Neural progenitor cell (in vitro differentiated cells): Measurements from ENCODE around the gene MEIS2. TPM values are rescaled to one million over a fixed set of nuclear protein-coding genes. Genes with fewer than 3 reads are reported as not detected.

ENCODE experiments used
- DNase-seq: peaks from one replicate; pipeline ENCODE4 v3.0.0-alpha.2; 2016; ENCODE audit warnings: low spot score
- H2AFZ ChIP-seq: fragments of 200-600 bp; sonication (generic); replicated peaks from 2 replicates; pipeline ENCODE4 v1.6.1; 2016; ENCODE audit warnings: antibody characterized with exemption
- H3F3A ChIP-seq: fragments of 200-600 bp; sonication (generic); 2 replicates; pipeline ENCODE4 v1.6.1; 2016; ENCODE audit warnings: antibody characterized with exemption, low read depth
- H3K27ac ChIP-seq: fragments of 200-600 bp; sonication (generic); 2 replicates; pipeline ENCODE4 v1.5.1; 2016; ENCODE audit warnings: mild to moderate bottlenecking
- H3K27me3 ChIP-seq: fragments of 200-600 bp; sonication (generic); 2 replicates; pipeline ENCODE4 v1.6.1; 2016; ENCODE audit warnings: mild to moderate bottlenecking, moderate library complexity
- H3K36me3 ChIP-seq: fragments of 200-600 bp; sonication (generic); 2 replicates; pipeline ENCODE4 v1.5.1; 2016
- H3K4me1 ChIP-seq: fragments of 200-600 bp; sonication (generic); 2 replicates; pipeline ENCODE4 v1.6.1; 2016; ENCODE audit warnings: mixed run types
- H3K4me2 ChIP-seq: fragments of 200-600 bp; sonication (generic); 2 replicates; pipeline ENCODE4 v1.6.1; 2016
- H3K4me3 ChIP-seq: fragments of 200-600 bp; sonication (generic); 2 replicates; pipeline ENCODE4 v1.5.1; 2016
- H3K79me2 ChIP-seq: fragments of 200-600 bp; sonication (generic); 2 replicates; pipeline ENCODE4 v1.6.1; 2016; ENCODE audit warnings: low read depth
- H3K9ac ChIP-seq: fragments of 200-600 bp; sonication (generic); 2 replicates; pipeline ENCODE4 v1.6.1; 2016
- H3K9me3 ChIP-seq: fragments of 200-600 bp; sonication (generic); 2 replicates; pipeline ENCODE4 v1.5.1; 2016; ENCODE audit warnings: low read depth
- H4K20me1 ChIP-seq: fragments of 200-600 bp; sonication (generic); 2 replicates; pipeline ENCODE4 v1.6.1; 2016; ENCODE audit warnings: low read depth
- H3K27ac Mint-ChIP-seq: 3 replicates; pipeline ENCODE4 v1.8.0; 2021; ENCODE audit warnings: mixed read lengths
- H3K27me3 Mint-ChIP-seq: 2 replicates; pipeline ENCODE4 v1.8.0; 2022; ENCODE audit warnings: low read depth, mild to moderate bottlenecking, inconsistent platforms, moderate library complexity, mixed read lengths; ENCODE audit not compliant: insufficient read depth
- H3K36me3 Mint-ChIP-seq: 3 replicates; pipeline ENCODE4 v1.8.0; 2021; ENCODE audit warnings: mixed read lengths
- H3K4me1 Mint-ChIP-seq: 3 replicates; pipeline ENCODE4 v1.8.0; 2021; ENCODE audit warnings: mixed read lengths
- H3K4me3 Mint-ChIP-seq: 3 replicates; pipeline ENCODE4 v1.8.0; 2021; ENCODE audit warnings: mild to moderate bottlenecking, moderate library complexity, mixed read lengths
- H3K9me3 Mint-ChIP-seq: 3 replicates; pipeline ENCODE4 v1.8.0; 2020; ENCODE audit warnings: mixed read lengths
- EZH2 ChIP-seq: fragments of 200-600 bp; sonication (generic); IDR thresholded peaks from 2 replicates; pipeline ENCODE4 v1.6.1; 2017; ENCODE audit warnings: antibody characterized with exemption, mild to moderate bottlenecking, moderate library complexity
- EZH2phosphoT487 ChIP-seq: fragments of 200-600 bp; sonication (generic); IDR thresholded peaks from 2 replicates; pipeline ENCODE4 v1.6.1; 2017; ENCODE audit warnings: antibody characterized with exemption
- total RNA-seq: library from RNA; depleted of rRNA; stranded (reverse); fragments of >200 nt; gene quantifications from 2 replicates; pipeline ENCODE4 v1.2.3, GENCODE V29; 2015; ENCODE audit warnings: low replicate concordance
- TF ChIP-seq, protein P1 (sequence below): fragments of 200-600 bp; sonication (generic); IDR thresholded peaks from 2 replicates; pipeline ENCODE4 v1.5.1; 2017; ENCODE audit warnings: antibody characterized with exemption, mild to moderate bottlenecking

Gene MEIS2
- total RNA-seq, 1 donor from 2014 or later = 18.3 TPM

DNA sequence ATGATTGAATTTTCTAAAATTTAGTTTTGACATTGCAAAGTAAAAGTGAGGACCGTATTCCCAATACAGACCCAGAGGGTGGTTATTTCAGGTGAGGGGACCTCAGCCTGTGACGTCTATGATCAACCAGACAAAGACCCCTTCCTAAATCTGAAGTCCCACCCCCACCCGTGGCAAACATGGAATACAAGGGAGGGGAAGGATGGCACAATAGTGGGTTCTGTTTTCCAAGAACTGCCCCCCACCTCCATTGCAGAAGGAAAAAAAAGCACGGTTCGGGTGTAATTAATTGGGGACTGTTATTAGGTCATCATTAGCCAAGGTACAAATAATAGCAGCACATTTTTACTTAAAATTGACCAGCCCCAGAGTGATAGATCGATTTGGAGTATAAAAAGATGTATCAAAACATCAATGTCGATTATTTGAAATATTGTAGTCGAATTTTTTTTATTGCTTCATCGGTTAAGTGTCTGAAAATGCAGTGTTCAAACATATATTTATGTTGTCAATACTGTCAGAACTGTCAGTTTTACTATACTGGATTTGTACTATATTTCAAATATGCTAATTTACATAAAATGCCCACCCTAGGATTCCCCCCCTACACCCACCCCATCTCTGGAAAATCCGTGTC is 7.5 kb upstream of the MEIS2 start:
- Mint-ChIP-seq H3K9me3 (no peaks in the 10 kb centered on the region), H3K27ac (no peak overlapping the region), H3K4me1 (peaks cover 36% of the 10 kb centered on the region), H3K36me3 (no peaks in the 10 kb centered on the region), H3K4me3 (no peak overlapping the region), H3K27me3 (peaks cover 92% of the 10 kb centered on the region)
- Histone ChIP-seq H3K27me3 (peaks cover 91% of the 10 kb centered on the region), H3K36me3 (no peaks in the 10 kb centered on the region), H3K4me2 (peak overlapping the region; percentile 92), H3K4me3 (peak overlapping the region; percentile 58), H3K79me2 (no peaks in the 10 kb centered on the region), H2AFZ (no peak overlapping the region), H4K20me1 (peaks cover 73% of the 10 kb centered on the region), H3K4me1 (peaks cover 65% of the 10 kb centered on the region), H3K9me3 (no peaks in the 10 kb centered on the region), H3K27ac (no peak overlapping the region), H3F3A (peaks cover 85% of the 10 kb centered on the region), H3K9ac (no peak overlapping the region)
- no peak for TF ChIP-seq EZH2phosphoT487
- no peak for TF ChIP-seq EZH2
- TF ChIP-seq, protein P1, sequence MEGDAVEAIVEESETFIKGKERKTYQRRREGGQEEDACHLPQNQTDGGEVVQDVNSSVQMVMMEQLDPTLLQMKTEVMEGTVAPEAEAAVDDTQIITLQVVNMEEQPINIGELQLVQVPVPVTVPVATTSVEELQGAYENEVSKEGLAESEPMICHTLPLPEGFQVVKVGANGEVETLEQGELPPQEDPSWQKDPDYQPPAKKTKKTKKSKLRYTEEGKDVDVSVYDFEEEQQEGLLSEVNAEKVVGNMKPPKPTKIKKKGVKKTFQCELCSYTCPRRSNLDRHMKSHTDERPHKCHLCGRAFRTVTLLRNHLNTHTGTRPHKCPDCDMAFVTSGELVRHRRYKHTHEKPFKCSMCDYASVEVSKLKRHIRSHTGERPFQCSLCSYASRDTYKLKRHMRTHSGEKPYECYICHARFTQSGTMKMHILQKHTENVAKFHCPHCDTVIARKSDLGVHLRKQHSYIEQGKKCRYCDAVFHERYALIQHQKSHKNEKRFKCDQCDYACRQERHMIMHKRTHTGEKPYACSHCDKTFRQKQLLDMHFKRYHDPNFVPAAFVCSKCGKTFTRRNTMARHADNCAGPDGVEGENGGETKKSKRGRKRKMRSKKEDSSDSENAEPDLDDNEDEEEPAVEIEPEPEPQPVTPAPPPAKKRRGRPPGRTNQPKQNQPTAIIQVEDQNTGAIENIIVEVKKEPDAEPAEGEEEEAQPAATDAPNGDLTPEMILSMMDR = no peak
- no peak for DNase-seq

DNA sequence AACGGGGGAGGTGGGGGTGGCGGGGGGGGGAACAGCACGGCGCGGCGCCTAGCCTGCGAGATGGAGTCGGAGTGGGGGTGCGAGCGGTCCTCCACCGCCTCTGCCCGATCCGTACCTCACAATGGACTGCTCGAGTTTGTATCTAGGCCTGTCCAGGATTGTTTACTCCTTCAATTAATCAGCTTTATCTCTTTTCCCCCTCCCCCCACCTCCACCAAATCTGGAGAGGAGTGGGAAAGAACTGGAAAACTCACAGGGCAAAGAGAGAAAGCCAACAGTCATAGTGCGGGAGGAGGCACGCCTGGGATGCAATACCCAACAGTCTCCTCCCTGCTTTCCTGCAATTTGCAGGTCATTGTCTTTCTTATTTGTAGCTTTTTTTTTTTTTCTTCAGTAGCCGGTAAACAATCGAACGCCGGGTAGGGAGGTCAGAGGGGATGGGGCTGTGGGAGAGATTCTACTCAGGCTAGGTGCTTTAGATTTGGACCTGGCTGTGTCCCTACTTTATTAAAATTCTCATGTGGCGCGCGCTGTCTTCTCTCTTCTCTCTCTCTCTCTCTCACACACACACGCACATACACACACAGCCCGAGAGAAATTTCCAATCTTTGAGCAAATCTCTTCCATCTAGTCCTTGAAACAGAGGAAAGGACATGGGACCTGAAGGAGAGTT is 6.9 kb upstream of the MEIS2 start:
- Histone ChIP-seq H3K9me3 (no peaks in the 10 kb centered on the region), H3K79me2 (no peaks in the 10 kb centered on the region), H2AFZ (peak overlapping the region; percentile 91), H3F3A (peaks cover 86% of the 10 kb centered on the region), H3K27ac (no peak overlapping the region), H4K20me1 (peaks cover 73% of the 10 kb centered on the region), H3K36me3 (no peaks in the 10 kb centered on the region), H3K27me3 (peaks cover 91% of the 10 kb centered on the region), H3K9ac (no peak overlapping the region), H3K4me2 (peak overlapping the region; percentile 92), H3K4me1 (peaks cover 66% of the 10 kb centered on the region), H3K4me3 (peak overlapping the region; percentile 58)
- Mint-ChIP-seq H3K9me3 (no peaks in the 10 kb centered on the region), H3K27ac (no peak overlapping the region), H3K27me3 (peaks cover 95% of the 10 kb centered on the region), H3K36me3 (no peaks in the 10 kb centered on the region), H3K4me3 (peak overlapping the region; percentile 81), H3K4me1 (peaks cover 41% of the 10 kb centered on the region)
- no peak for DNase-seq
- TF ChIP-seq EZH2phosphoT487 (no peak), EZH2 (peak; percentile 6)
- TF ChIP-seq, protein P1 = no peak

DNA sequence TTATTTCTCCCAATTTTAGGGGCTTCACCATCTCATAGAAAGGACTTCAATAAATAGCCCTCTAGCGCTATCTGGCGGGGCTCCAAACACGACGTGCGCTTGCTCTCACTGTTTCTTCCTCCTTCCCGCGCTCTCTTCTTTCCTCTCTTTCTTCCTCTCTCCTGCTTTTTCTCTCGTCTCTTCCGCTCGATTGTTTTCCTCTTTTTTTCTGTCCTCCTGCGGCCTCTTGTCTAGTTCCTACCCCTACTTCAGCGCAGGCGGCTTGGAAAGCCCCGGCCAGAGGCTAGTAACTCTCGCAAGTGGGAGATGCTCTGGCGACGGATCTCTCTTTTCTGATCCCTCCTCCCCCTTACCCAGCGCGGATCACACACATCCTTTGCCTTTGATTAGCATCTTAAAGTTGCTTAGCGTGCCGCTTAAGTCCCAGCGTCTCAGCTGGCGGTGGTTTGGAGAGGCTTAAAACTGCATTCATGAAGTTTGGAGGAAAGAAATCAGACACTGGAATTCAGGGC is 6.2 kb upstream of the MEIS2 start:
- Histone ChIP-seq H2AFZ (peak overlapping the region; percentile 91), H3K36me3 (no peaks in the 10 kb centered on the region), H3K4me3 (peak overlapping the region; percentile 58), H3K9ac (no peak overlapping the region), H3K27me3 (peaks cover 86% of the 10 kb centered on the region), H3K27ac (no peak overlapping the region), H3K4me2 (peak overlapping the region; percentile 92), H3K4me1 (peaks cover 66% of the 10 kb centered on the region), H3K79me2 (no peaks in the 10 kb centered on the region), H3K9me3 (no peaks in the 10 kb centered on the region), H4K20me1 (peaks cover 73% of the 10 kb centered on the region), H3F3A (peaks cover 86% of the 10 kb centered on the region)
- TF ChIP-seq EZH2phosphoT487 (no peak), EZH2 (peak; percentile 47)
- TF ChIP-seq, protein P1 = peak; percentile 83
- Mint-ChIP-seq H3K4me1 (peaks cover 37% of the 10 kb centered on the region), H3K36me3 (no peaks in the 10 kb centered on the region), H3K27me3 (peaks cover 92% of the 10 kb centered on the region), H3K4me3 (peak overlapping the region; percentile 81), H3K27ac (no peak overlapping the region), H3K9me3 (no peaks in the 10 kb centered on the region)
- DNase-seq = peak; percentile 91
